Measurements from ENCODE around the gene LINGO1.
A peak's percentile ranks its signal among the peaks of the same experiment; 100 is the strongest.

Gene LINGO1, protein sequence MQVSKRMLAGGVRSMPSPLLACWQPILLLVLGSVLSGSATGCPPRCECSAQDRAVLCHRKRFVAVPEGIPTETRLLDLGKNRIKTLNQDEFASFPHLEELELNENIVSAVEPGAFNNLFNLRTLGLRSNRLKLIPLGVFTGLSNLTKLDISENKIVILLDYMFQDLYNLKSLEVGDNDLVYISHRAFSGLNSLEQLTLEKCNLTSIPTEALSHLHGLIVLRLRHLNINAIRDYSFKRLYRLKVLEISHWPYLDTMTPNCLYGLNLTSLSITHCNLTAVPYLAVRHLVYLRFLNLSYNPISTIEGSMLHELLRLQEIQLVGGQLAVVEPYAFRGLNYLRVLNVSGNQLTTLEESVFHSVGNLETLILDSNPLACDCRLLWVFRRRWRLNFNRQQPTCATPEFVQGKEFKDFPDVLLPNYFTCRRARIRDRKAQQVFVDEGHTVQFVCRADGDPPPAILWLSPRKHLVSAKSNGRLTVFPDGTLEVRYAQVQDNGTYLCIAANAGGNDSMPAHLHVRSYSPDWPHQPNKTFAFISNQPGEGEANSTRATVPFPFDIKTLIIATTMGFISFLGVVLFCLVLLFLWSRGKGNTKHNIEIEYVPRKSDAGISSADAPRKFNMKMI

DNA sequence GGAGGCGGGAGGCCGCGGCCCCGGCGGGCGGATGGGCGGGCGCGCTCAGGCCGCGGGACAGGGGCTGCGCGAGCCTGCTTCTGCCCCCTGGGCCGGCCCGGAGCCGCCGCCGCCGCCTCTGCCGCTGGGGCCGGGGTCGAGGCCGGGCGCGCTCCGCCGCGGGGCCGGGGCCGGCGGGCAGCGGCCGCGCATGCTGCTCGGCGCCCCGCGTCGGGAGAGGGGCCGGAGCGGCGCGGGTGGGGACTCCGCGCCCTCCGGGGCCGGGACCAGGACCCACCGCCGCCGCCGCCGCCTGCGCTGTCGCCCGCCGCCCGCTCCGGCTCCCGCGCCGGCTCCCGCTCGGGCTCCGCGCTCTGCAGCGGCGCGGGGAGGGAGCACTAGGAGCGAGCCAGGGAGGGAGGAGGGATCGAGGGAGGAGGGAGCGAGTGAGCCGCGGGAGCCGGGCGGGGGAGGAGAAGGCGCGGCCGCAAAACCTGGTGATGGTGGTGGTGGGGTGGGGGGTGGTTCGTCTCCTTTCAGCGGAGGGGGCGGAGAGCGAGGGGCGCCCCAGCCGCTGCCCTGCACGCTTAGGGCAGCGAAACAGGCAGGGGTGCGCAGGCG is at the start of gene LINGO1:
Gene LINGO1, minus strand, starts transcription at position 379 of the 600 bp plus-strand sequence. CDS start 597 bp downstream, outside the sequence.
- DNase-seq, result no peak

DNA sequence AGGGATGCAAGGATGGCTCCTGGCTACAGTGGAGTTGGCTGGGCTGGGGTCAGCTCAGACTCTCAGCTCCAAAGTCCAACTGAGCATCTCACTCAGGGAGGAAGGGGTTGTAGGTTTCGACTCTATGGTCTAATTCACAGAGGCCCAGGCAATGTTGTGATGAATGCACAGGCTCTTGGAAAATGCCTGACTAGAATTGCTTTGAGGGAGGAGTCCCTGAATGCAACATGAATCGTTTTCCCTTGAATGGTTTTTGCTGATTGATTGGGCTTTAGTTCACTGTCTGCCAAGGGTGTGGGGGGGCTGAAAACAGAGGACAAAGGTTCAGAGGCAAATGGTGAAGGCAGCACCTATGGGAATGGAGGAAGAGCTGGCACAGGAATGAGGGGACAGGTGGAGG is 48.6 kb upstream of the LINGO1 start:
- DNase-seq, result no peak

DNA sequence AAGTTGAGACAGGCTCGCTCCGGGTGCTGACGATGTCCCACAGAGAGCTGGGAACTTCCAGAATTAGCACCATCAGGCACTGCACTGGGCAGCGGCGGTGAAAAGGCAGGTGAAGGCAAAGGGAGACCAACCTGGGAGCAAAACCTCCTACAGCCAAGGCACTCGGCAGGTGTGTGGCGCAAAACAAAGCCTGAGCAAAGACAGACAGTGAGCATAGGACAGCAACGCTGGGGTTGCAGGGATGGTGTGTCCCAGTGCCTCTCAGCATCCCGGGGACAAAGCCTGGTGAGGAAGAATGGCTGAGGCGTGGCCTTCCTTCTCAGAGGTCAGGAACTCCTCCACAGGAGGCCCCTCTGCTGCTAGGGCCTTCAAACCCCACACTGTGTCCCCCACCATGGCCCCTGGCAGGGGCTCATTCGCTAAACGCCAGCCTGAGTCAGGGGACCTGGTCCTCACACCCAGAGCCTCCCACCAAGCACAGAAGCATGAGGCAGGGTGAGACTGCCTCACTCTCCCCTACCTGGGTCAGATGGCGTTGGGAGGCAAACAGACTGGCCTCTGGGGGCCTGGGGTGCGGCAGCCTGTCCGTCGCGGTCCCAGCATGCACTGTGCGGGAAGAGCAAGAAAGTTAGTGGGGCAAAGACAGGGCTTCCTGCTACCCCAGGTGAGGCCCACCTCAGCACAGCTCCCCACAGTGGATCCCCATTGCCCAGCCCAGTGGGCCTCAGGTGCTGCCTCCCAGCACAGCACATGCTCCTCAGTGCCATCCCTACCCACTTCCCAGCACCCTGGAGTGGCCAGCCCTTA is 44.1 kb upstream of the LINGO1 start:
- DNase-seq, result no peak

DNA sequence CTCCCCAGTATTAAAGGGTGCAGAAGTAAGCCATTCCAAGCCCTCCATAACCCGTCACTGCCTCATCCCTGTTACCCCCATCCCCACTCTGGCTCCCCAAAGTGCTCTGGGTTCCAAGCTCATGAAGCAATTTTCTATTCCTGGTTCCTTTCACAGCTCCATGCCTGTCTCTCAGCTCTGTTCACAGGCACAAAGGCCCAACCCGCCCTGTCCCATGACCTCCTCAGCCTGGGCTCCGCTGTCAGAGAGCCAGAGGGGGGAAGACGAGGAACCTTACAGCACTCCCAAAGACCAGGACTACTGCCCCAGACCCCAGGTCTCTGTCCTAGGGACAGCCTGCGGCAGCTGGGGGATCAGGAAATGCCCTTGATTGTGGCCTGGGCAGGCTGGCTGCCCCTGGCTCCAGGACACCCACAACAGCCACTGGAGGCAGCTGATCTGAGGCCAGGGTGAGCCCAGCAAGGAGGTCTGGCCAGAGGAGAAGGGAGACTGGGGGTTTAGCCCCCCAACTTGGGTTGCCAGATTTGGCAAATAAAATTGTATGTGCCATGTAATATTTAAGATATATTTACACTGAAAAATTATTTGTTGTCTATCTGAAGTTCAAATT is 43.2 kb upstream of the LINGO1 start:
- no peak for DNase-seq

DNA sequence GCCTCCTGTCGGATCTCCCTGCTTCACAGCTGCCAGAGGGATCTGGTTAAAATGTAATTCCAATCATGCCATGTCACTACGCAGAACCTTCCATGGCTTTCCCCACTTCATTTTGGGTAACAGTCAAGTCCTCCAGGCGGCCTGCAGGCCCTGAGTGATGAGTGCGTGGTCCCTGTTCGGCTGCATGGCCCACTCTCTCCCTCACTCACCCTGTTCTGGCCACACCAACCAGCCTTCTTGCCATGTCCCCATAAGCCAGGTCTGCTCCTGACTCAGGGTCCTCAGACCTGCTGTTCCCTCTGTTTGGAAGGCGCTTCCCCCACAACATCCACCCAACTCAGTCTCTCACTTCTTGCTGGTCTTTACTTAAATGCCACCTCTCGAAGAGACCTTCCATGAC is 41.6 kb upstream of the LINGO1 start:
- DNase-seq, result no peak

DNA sequence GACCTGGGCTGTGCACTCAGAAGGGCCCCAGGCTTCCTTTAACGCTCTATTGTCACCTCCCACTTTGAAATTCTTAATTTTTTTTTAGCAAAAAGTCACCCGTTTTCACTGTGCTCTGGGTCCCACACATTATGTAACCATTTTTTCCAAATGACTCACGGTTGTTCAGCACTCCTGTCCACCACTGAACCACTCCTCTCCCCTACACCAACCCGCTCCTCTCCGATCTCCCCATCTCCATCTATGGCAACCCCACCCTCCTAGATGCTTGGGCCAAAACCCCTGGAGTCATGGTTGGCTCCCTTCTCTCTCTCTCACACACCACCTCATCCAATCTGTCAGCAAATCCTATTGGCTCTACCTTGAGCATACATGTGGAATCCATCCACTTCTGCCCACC is 41.2 kb upstream of the LINGO1 start:
- no peak for DNase-seq

DNA sequence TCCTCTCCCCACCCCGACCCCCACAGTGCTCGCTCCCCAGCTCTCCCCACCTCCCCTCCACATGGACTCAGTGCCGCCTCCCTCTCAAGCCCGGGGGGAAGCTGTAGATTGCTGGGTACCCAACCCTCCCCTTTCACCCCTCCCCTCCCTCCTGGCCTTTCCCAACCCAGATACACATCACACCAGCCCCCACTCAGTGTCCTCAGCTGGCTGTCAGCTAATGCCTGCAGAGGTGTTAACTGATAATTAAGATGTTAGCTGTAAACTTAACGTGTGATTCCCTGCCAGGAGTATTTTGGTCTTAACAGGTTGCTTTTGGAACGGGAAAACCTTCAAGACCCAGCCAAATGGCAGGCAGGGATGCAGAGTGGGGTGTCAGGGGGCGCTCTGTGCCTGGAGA is 39.4 kb upstream of the LINGO1 start:
- DNase-seq, result no peak

DNA sequence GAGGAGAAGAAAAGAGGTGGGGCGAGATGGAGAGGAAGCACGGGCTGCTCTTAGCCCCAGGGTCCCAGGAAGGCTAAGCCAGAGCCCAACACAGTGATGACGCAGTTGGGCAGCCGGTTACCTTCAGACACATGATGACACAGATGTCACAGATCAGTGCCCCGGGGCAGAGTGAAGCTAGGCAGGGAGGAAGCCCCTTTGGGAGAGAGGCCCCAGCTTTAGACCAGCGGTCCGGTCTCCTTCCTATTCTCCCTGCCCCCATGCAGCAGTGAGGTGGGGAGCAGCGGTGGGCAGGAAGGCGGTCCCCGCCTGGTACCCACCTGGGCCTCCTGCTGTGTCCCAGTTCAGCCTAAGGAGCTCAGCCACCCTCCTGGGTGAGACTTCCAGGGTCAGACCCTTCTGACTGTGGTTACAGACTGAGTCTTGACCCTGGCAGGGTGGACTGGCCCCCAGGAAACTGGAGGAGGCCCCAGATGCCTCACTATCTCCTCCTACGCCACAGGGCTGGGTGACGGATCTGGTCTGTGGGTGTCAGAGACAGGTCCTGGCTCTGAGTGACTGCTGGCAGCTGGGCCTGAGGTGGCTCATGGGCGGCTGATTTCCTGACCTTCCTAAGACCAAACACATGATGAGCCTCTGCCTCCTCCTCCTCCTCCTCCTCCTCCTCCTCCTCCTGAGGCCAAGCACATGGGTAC is 38.8 kb upstream of the LINGO1 start:
- DNase-seq, result no peak

DNA sequence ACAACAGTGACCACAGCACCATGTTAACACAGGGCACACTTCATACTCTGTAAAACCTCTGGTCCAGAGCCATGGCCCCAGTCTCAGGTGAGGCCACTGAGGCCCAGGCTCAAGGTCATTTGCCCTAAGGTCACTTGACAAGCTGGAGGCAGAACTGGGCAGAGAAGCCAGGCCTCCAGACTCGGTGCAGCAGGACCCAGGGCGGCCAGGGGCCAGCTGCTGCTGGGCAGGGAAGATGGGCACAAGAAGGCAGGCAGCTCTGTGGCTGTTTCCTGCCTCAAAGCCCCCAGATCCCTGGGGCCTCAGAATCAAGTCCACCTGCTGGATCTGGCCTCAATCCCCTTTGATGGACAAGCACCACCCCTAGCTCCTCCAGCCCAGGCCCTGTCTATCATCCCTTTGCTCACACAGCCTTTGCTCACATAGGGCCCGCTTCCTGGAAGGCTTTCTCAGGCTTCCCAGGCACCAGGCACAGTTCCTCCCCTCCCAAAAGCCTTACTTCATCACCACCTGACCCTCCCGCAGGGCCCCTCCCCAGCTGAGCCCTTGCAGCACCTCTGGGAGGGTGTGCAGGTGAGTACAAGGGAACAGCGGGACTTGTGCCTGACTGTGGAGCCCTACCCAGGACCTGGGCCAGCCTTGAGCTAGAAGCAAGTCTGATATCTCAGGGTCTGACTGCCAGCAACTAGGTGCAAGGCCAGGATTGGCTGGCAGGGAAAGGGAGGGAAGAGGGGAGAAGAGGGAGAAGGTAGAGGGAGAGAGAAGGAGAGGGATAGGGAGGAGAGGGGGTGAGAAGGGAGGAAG is 38.0 kb upstream of the LINGO1 start:
- no peak for DNase-seq

DNA sequence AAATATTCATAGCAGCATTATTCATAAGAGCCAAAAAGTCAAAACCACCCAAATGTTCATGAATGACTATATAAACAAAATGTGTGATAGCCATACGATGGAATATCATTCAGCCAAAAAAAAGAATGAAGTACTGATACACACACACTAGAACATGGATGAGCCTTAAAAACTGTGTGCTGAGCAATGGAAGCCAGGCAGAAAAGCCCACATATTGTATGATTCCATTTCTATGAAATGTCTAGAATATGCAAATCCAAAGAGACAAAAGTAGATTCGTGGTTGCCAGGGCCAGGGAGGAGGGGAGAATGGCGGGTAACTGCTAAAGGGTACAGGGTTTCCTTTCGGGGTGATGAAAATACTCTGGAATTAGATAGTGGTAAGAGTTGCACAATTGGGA is 37.2 kb upstream of the LINGO1 start:
- DNase-seq, result no peak

DNA sequence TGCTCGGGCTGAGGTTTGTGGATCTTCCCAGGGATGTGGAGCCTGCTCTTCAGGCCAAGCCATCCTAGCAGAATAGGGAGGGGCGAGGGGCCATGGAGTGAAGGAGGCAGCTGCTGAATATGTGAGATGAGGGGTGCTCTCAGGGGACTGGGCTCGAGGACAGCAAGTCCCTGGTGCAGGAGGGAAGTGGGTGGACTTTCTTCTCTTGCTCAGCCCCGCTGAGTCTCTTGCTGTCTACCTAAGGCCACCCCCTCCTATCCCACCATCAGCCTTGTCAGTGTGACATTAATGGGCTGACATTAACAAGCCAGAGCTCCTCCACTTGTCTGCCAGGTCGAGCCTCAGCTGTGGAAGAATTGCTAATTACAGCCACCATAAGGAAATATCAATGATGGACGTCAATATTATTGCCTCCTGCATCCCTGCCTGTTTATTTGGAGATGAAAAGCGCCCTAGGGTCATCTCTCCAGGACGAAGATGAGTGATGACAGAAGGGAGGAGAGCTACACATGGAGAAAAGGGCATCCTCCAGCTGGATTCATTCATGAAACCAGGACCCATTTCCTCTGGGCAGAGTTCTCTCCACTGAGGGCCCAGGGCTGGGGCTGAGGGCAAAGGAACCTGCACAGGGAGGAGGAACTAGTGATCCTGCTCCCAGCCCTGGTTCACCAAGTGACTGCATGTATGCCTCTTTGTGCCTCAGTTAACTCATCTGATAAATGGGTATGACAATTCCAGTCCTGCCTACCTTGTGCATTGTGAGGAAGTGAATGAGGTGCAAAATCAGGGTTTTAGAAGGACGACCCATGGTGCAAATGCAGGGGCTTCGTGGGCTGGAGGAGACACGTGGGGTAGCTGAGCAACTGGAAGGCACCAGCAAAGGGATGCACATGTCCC is 34.9 kb upstream of the LINGO1 start:
- no peak for DNase-seq

DNA sequence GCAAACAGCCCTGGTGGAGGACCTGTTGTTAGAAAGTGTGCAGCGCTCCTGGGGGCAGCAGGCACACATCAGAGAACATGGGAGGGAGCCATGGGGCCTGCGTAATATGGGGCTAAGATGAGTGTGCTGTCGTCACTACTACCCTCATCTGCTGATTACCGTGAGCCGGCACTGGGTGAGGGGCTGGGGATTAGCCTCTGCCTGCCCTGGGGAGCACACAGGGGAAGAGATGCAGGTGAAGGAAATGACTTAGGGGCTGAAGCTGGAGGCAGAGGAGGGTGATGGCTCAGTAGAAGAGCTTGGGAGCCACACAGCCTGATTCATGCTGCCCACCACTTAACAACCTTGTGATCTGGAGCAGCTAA is 33.6 kb upstream of the LINGO1 start:
- DNase-seq, result no peak

DNA sequence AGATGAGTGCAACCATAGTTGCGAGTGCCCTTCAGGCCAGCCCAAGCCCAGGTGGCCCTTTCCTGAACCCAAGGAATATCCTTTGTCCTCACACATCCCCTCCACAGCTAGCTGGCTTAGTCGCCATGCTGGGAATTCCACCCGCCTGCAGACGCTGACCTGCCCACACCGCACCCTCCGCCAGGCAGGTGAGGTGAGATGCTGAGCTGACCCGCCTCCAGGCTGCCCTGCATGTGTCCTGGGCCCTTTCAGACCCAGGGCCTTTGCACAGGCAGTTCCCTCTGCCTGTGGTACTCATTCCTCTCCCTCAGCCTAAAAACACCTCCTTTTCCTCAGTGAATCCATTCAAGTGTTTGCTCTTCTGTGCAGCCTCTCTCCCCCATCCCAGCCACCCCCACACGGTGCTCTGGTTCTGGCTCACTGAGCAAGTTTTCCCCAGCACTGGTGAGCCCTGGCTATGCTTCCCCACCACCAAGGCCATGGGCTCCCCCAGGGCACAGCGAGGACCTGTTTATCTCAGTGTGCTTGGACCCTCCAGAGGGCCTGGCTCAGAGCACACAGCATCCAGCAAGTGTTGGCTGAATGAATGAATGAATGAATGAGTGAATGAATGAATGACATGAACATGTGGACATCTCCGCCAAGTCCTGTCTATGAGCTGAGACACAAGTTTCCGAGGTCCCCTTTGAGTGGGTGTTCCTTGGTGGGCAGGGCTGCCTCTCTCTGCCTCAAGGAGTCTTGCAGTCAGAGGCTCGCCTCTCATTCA is 33.0 kb upstream of the LINGO1 start:
- DNase-seq, result no peak

DNA sequence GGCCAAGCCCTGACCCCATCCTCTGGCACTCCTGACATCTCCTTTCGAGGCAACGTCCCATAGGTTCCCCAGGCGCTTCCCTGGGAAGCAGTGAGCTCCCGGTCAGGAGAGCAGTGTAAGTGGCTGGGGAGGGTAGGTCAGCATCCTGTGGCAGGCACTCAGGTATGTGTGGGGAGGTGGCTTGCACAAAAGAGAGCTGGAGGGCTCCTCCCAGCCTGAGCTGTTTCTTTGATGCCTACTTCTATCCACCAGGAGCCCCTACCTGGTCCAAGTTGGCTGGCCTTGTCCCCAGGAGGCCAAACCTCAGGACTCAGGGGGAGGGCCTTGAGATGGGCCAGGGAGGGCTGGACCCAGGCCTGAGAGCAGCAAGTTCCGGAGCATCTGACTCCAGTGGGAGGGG is 31.7 kb upstream of the LINGO1 start:
- no peak for DNase-seq

DNA sequence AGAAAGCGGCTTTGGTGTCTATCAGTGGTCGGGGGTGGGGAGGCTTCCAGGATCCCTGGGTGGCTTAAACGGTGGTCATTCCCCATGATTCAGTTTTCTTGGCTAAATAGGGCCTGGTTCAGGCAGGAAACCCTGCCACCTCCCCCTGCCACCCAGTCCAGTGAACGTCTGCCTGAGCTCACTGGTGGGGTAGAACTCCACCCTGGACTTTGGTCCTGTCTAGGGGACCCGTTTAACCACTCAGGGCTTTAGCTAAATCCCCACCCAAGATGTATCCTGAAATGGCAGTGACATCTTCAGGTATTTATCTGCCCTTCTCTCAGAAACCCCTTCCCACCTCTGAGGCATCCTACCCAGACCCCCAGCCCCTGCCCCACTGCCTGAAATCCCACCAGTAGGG is 30.5 kb upstream of the LINGO1 start:
- no peak for DNase-seq

DNA sequence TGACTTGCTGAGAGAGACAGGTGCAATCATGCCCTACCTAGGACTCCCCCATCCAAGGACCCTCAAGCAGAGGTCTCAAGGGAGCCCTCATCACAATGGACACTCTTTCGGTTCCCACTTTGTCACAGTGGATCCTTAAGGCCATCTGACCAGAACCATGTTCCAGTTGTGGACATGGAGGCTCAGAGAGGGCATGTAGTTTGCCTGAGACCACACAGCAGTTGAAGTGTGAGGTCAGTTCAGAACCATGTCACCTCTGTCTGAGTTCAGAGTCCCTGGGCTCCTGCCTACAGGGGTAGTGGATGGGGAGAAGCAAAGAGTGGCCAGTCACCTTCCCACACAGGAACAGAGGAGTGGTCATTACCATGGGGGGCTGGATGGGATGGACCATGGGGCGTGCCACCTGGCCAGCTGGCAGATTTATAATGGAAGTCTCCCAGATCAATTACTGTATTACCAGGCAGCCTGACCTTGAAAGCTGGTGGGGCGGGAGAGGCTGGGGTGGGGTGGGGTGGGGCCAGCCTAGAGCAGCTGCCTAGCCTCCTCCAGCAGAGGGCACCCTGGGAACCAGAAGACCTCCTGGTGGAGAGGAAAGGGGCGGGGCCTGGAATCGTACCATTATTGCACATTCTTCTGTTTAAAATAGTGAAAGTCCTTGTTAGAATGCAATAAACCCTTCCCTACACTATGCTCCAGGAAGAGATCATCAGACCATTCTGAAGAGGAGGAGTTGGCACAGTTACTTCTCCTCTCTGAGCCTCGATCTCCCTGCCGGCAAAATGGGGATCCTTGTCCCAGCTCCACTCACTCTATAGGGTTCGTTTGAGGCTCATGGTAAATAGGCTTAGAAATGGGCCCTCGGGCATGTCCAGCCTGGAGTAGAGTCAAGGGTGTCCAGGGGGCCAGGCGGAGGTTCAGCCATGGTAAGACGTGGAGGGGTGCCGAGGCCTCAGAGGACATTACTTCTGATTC is 26.9 kb upstream of the LINGO1 start:
- DNase-seq, result peak; percentile 59

DNA sequence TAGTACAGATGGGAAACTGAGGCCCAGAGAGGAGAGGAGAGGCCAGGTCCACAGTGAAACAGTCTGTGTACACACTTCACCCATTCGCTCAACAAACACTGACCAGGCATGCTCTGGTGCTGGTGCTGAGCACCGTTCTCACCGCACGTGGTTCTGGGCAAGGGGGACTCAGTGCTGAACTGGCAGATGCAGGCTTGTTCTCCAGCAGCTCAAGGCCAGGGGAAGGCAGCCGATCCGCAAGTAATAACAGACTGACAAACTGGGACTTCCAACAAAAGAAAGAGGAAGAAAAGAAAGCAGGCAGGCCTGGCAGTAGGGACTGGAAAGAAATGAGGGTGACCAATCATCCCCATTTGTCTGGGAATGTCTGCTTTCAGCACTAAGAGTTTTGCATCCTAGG is 25.6 kb upstream of the LINGO1 start:
- no peak for DNase-seq

DNA sequence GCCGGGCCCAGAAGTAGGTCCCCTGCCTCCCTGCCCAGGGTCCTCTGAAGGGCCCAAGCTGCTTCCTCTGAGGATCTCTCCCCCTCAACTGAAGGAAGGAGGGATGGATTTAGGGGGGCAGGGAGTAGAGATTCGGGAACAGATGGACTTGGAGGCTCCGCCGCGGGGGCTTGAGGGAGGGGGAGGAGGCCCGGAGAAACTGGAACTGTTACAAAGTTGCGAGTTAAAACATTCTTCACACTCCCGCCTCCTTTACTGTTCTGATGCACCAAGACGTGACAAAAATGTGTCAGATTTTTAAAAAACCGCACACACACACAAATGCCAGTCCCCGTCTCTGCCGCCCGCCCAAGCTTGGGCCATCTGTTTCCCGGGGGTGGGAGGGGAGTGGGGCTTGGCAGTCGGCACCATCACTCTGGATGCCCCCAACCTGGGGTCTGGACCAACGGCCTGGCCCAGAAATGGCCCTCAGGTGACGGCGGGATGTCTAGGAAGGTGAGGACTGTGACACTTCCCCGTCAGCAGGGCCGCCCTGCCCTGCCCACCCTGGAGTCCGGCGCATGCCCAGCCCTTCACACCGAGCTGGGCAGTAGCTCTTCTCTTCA is 25.0 kb upstream of the LINGO1 start:
- DNase-seq, result no peak

Measured in EL (cell line).